GM06990 (cell line): Measurements from ENCODE around the gene ANO7.

ENCODE experiments used
- DNase-seq: peaks from one replicate; pipeline ENCODE4 v3.0.0-alpha.2; 2011; ENCODE audit not compliant: insufficient read length; ENCODE audit errors: extremely low read depth
- H3K27me3 ChIP-seq: replicated peaks from 2 replicates; pipeline ENCODE4 v1.6.0; 2011; ENCODE audit warnings: low read length; ENCODE audit not compliant: control insufficient read depth, insufficient read depth
- H3K36me3 ChIP-seq: 2 replicates; pipeline ENCODE4 v1.5.1; 2011; ENCODE audit warnings: low read length; ENCODE audit not compliant: control insufficient read depth, insufficient read depth
- H3K4me3 ChIP-seq: replicated peaks from 2 replicates; pipeline ENCODE4 v1.5.1; 2011; ENCODE audit warnings: low read depth, mild to moderate bottlenecking, control low read depth, low read length
- CTCF ChIP-seq: IDR thresholded peaks from 2 replicates; pipeline ENCODE4 v1.5.1; 2011; ENCODE audit warnings: low read length, control low read depth, mild to moderate bottlenecking, inconsistent platforms; ENCODE audit not compliant: insufficient read depth, poor library complexity, severe bottlenecking

ANO7 gene

GRCh38 chr2:241228081-241228859, 39.8 kb downstream of the ANO7 start:
- Histone ChIP-seq H3K4me3 (no peak overlapping the region), H3K27me3 (no peaks in the 10 kb centered on the region), H3K36me3 (peaks cover 55% of the 10 kb centered on the region)
- no peak for DNase-seq
- TF ChIP-seq CTCF: no peak

DNA sequence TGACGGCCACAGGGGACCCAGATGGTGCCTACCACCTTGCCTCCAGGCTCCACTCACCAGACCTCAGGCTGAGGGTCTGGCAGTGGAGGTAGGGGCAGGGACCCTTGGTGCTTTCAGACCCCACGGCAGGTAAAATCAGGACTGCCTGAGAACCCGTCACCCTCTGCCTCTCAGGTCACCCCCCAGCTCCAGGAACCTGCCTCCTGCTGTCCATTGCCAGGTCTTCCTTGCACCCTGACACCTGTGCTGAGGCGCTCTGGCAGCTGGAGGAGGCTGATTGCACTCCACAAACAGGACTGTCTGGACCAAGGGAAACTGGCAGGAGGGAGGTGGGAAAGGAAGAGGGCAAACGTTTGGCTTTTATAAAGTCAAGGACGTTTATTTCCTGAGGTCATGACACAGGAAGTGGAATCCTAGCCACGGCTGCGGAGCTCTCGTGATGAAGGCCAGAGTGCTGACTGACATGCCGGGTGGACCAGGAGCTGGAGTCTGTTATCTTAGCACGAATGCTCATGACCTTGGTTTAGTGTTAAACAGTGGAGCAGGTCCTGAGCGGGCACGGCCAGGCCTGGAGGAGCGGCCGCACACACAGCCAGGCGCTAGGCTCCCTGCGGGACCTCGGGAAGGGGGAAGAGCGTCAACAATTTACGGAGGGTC, 40.5 kb downstream of the ANO7 start:
- DNase-seq: no peak

DNA sequence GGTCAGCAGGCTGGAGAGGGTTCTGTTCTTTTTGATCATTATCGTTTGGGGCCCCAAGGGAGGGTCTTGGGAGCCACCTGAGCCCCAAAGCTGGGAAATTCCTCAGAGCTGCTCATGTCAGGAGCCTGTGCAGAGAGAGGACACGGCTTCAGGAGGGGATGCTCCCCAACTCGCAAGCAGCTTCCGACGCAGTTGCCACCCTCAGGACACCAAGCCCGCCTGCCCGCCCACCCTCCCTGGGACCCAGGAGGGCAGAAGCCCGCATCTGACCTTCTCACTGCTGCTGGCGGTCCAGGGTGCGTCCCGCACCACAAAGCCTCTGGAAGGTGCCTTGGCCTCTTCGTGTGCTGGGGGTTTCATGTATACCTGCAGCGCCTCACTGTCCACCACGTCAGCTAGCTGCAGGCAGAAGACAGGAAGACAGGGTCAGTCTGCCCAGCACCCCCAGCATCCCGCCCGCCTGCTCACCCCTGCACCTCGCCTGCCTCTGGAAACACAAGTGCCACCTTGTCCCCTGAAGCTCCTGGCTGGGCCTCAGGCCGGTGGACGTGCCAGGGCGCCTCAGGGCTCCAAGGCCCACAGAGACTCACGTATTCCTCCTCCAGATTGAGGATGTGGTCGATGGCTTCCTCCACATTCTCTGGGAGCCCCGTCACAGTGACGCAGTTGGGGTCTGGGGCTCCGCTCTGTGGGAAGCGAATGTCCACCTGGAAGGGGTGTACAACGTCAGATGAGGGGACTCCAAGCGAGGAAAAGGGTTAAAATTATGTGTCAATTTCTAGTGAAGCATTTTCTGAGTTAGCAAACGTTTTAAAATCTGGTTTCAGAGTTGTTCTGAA, 41.3 kb downstream of the ANO7 start:
- Histone ChIP-seq H3K27me3 (no peaks in the 10 kb centered on the region), H3K4me3 (no peak overlapping the region), H3K36me3 (peaks cover 67% of the 10 kb centered on the region)
- TF ChIP-seq CTCF: no peak
- DNase-seq: no peak

More for the DNA sequence above, 40.5 kb downstream of the ANO7 start:
- H3K27me3 ChIP-seq: no peaks in the 10 kb centered on the region
- H3K36me3 ChIP-seq: peaks cover 61% of the 10 kb centered on the region
- no peak for TF ChIP-seq CTCF
- no peak overlapping the region for H3K4me3 ChIP-seq

DNA sequence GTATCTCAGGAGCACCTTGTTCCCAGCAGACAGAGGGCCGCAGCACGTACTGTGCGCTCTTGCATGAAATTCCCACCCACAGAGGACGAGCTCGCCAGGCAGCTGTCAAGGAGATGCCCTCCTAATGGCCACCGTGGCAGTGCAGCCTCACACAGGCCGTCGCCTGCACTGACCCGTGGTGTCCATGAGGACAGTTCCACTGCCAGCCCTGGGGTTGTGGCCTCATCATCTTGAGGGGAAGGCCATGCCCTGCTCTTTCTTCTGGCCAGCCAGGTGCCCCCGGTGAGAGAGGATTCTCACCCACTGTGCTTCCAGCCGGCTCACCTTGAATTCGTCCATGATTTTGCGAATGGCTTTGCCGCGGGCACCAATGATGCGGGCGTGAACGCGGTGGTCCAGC, 42.0 kb downstream of the ANO7 start:
- Histone ChIP-seq H3K27me3 (no peaks in the 10 kb centered on the region), H3K4me3 (no peak overlapping the region), H3K36me3 (peaks cover 73% of the 10 kb centered on the region)
- DNase-seq: no peak
- no peak for TF ChIP-seq CTCF

GRCh38 chr2:241232736-241233575, 44.5 kb downstream of the ANO7 start:
- TF ChIP-seq CTCF: no peak
- DNase-seq: no peak
- H3K36me3 ChIP-seq: peaks cover 73% of the 10 kb centered on the region

More at GRCh38 chr2:241232736-241233575, 44.5 kb downstream of the ANO7 start:
- no peaks in the 10 kb centered on the region for H3K27me3 ChIP-seq
- H3K4me3 ChIP-seq: no peak overlapping the region
